Measurements from ENCODE around the gene ADRA2C. TPM values are rescaled to one million over a fixed set of nuclear protein-coding genes. Genes with fewer than 3 reads are reported as not detected.

The ADRA2C gene
- total RNA-seq, 5 donors from 2014 or later (not counting 1 experiment from before 2014, with no cell fraction given) = 0.16 to 0.18 TPM; not detected in 3

- Histone ChIP-seq H3K27ac (ENCODE audit: low read length) (no peak overlapping the region), H3K4me3 (ENCODE audit: control insufficient read depth in 1 of 2, extremely low read depth in 1 of 2, low read length in 1 of 2) (no peak overlapping the region), H3K27me3 (replicated peaks in 1 of 2; ENCODE audit: control insufficient read depth in 2 of 2, extremely low read depth in 1 of 2, insufficient read depth in 2 of 2, low read length in 1 of 2) (peaks cover 0 to 69% of the 10 kb centered on the region in 2 experiments), H3K36me3 (ENCODE audit: control insufficient read depth in 2 of 2, extremely low read depth in 1 of 2, insufficient read depth in 1 of 2, low read length in 1 of 2) (no peaks in the 10 kb centered on the region), H3K9me3 (no peaks in the 10 kb centered on the region), H3K4me1 (ENCODE audit: control insufficient read depth in 1 of 2, extremely low read depth in 1 of 2, insufficient read depth in 2 of 2, low read length in 2 of 2) (no peaks in the 10 kb centered on the region)
- no peaks in the 10 kb centered on the region for H3K4me1 Mint-ChIP-seq
- DNase-seq (no peak), ATAC-seq (replicated peaks in 1 of 4) (no peak)
- H3K36me3 Mint-ChIP-seq = no peaks in the 10 kb centered on the region
- H3K27me3 Mint-ChIP-seq = peaks cover 9 to 31% of the 10 kb centered on the region in 2 donors
- ChIA-PET CTCF (no interaction called here), POLR2A (no interaction called here)
- H3K27ac Mint-ChIP-seq = no peak overlapping the region
- 84% methylated on average over 5 of the region's 19 CpGs for WGBS (ENCODE audit: insufficient coverage)
- no peak overlapping the region for H3K4me3 Mint-ChIP-seq
- H3K9me3 Mint-ChIP-seq = no peaks in the 10 kb centered on the region
Measured at GRCh38 chr4:3753726-3754412, 12.3 kb upstream of the ADRA2C start.

GRCh38 chr4:3756343-3757059 lies 9.7 kb upstream of the ADRA2C start:
- ChIA-PET POLR2A (no interaction called here), CTCF (no interaction called here)
- Mint-ChIP-seq H3K4me1 (no peaks in the 10 kb centered on the region), H3K27me3 (peaks cover 6 to 16% of the 10 kb centered on the region in 2 donors), H3K9me3 (no peaks in the 10 kb centered on the region), H3K36me3 (no peaks in the 10 kb centered on the region), H3K27ac (no peak overlapping the region), H3K4me3 (no peak overlapping the region)
- H3K27ac ChIP-seq (ENCODE audit: low read length) = no peak overlapping the region
- no peak overlapping the region for H3K4me3 ChIP-seq (ENCODE audit: control insufficient read depth in 1 of 2, extremely low read depth in 1 of 2, low read length in 1 of 2)
- no peaks in the 10 kb centered on the region for H3K4me1 ChIP-seq (ENCODE audit: control insufficient read depth in 1 of 2, extremely low read depth in 1 of 2, insufficient read depth in 2 of 2, low read length in 2 of 2)
- WGBS (ENCODE audit: insufficient coverage) = 74% methylated on average over 8 of the region's 12 CpGs
- no peak for ATAC-seq (replicated peaks in 1 of 4)
- peaks cover 0 to 55% of the 10 kb centered on the region in 2 experiments for H3K27me3 ChIP-seq (replicated peaks in 1 of 2; ENCODE audit: control insufficient read depth in 2 of 2, extremely low read depth in 1 of 2, insufficient read depth in 2 of 2, low read length in 1 of 2)
- H3K36me3 ChIP-seq (ENCODE audit: control insufficient read depth in 2 of 2, extremely low read depth in 1 of 2, insufficient read depth in 1 of 2, low read length in 1 of 2) = no peaks in the 10 kb centered on the region
- no peak for DNase-seq
- no peaks in the 10 kb centered on the region for H3K9me3 ChIP-seq

GRCh38 chr4:3759236-3759635 lies 6.9 kb upstream of the ADRA2C start:
- Histone ChIP-seq H3K36me3 (ENCODE audit: control insufficient read depth in 2 of 2, extremely low read depth in 1 of 2, insufficient read depth in 1 of 2, low read length in 1 of 2) (no peaks in the 10 kb centered on the region), H3K4me1 (ENCODE audit: control insufficient read depth in 1 of 2, extremely low read depth in 1 of 2, insufficient read depth in 2 of 2, low read length in 2 of 2) (no peaks in the 10 kb centered on the region), H3K27ac (ENCODE audit: low read length) (no peak overlapping the region), H3K27me3 (replicated peaks in 1 of 2; ENCODE audit: control insufficient read depth in 2 of 2, extremely low read depth in 1 of 2, insufficient read depth in 2 of 2, low read length in 1 of 2) (peaks cover 0 to 45% of the 10 kb centered on the region in 2 experiments), H3K9me3 (no peaks in the 10 kb centered on the region), H3K4me3 (ENCODE audit: control insufficient read depth in 1 of 2, extremely low read depth in 1 of 2, low read length in 1 of 2) (no peak overlapping the region)
- Mint-ChIP-seq H3K4me1 (no peaks in the 10 kb centered on the region), H3K36me3 (no peaks in the 10 kb centered on the region), H3K4me3 (no peak overlapping the region), H3K27me3 (peaks cover 8 to 13% of the 10 kb centered on the region in 2 donors), H3K27ac (no peak overlapping the region), H3K9me3 (no peaks in the 10 kb centered on the region)
- ChIA-PET POLR2A (no interaction called here), CTCF (no interaction called here)
- 72% methylated on average over 15 of the region's 15 CpGs for WGBS (ENCODE audit: insufficient coverage)
- ATAC-seq (replicated peaks in 1 of 4) (no peak), DNase-seq (no peak)

- CTCF ChIA-PET = no interaction called here
Measured at GRCh38 chr4:3760346-3760745, 5.8 kb upstream of the ADRA2C start.

DNA sequence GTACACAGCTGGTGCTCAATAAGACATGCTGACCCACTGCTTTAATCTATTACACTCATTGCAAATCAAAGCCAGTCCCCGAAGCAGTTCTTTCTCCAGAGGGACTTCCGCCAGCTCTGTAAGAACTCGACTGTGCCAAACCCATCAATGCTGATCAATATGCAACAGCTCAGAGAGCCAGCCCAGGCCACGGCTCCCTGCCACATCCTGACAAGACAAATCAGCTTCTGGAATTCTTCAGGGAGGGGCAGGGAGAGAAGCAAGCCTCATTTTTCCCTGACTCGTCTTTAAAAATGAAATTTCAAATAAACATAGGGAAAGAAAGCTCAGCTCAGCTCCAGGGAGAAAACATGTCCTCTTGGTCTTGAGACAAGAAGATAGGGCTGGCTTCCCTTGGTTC lies 5.3 kb upstream of the ADRA2C start:
- WGBS (ENCODE audit: insufficient coverage) = 61% methylated on average over 4 of the region's 5 CpGs
- ChIA-PET POLR2A (no interaction called here), CTCF (no interaction called here)
- Mint-ChIP-seq H3K27me3 (peaks cover 6 to 16% of the 10 kb centered on the region in 2 donors), H3K4me3 (no peak overlapping the region), H3K4me1 (no peaks in the 10 kb centered on the region), H3K36me3 (no peaks in the 10 kb centered on the region), H3K9me3 (no peaks in the 10 kb centered on the region), H3K27ac (no peak overlapping the region)
- Histone ChIP-seq H3K27ac (ENCODE audit: low read length) (no peak overlapping the region), H3K9me3 (no peaks in the 10 kb centered on the region), H3K4me1 (ENCODE audit: control insufficient read depth in 1 of 2, extremely low read depth in 1 of 2, insufficient read depth in 2 of 2, low read length in 2 of 2) (no peaks in the 10 kb centered on the region), H3K4me3 (ENCODE audit: control insufficient read depth in 1 of 2, extremely low read depth in 1 of 2, low read length in 1 of 2) (no peak overlapping the region), H3K36me3 (ENCODE audit: control insufficient read depth in 2 of 2, extremely low read depth in 1 of 2, insufficient read depth in 1 of 2, low read length in 1 of 2) (no peaks in the 10 kb centered on the region), H3K27me3 (replicated peaks in 1 of 2; ENCODE audit: control insufficient read depth in 2 of 2, extremely low read depth in 1 of 2, insufficient read depth in 2 of 2, low read length in 1 of 2) (peaks cover 4 to 45% of the 10 kb centered on the region in 2 experiments)
- DNase-seq (no peak), ATAC-seq (replicated peaks in 1 of 4) (no peak)

More at GRCh38 chr4:3760346-3760745, 5.8 kb upstream of the ADRA2C start:
- no peak for DNase-seq
- H3K27me3 ChIP-seq (replicated peaks in 1 of 2; ENCODE audit: control insufficient read depth in 2 of 2, extremely low read depth in 1 of 2, insufficient read depth in 2 of 2, low read length in 1 of 2) = peaks cover 4 to 48% of the 10 kb centered on the region in 2 experiments
- no peak for ATAC-seq (replicated peaks in 1 of 4)
- no peaks in the 10 kb centered on the region for H3K36me3 Mint-ChIP-seq
- H3K27me3 Mint-ChIP-seq = peaks cover 6 to 16% of the 10 kb centered on the region in 2 donors
- no peak overlapping the region for H3K27ac ChIP-seq (ENCODE audit: low read length)
- no peaks in the 10 kb centered on the region for H3K9me3 Mint-ChIP-seq
- H3K4me3 ChIP-seq (ENCODE audit: control insufficient read depth in 1 of 2, extremely low read depth in 1 of 2, low read length in 1 of 2) = no peak overlapping the region
- H3K4me1 ChIP-seq (ENCODE audit: control insufficient read depth in 1 of 2, extremely low read depth in 1 of 2, insufficient read depth in 2 of 2, low read length in 2 of 2) = no peaks in the 10 kb centered on the region
- no peak overlapping the region for H3K4me3 Mint-ChIP-seq
- 82% methylated on average over 10 of the region's 10 CpGs for WGBS (ENCODE audit: insufficient coverage)
- H3K36me3 ChIP-seq (ENCODE audit: control insufficient read depth in 2 of 2, extremely low read depth in 1 of 2, insufficient read depth in 1 of 2, low read length in 1 of 2) = no peaks in the 10 kb centered on the region
- no peak overlapping the region for H3K27ac Mint-ChIP-seq
- POLR2A ChIA-PET = no interaction called here
- no peaks in the 10 kb centered on the region for H3K4me1 Mint-ChIP-seq
- H3K9me3 ChIP-seq = no peaks in the 10 kb centered on the region

DNA sequence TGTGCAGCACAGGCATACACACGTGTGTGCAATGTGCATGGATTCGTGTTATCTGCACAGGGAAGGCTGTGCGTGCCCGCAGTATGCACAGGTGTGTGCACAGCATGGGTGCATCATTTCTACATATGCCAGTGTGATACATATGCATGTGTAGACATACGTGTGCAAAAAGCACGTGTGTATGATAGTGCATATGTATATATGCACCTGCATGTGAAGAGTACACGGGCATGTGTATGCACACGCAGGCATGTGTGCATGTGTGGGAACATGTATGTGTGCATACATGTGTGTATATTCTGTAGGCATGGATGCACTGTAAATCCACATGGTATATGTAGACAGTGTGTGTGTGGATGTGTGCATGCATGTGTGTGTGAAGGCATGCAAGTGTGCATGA lies 3.9 kb upstream of the ADRA2C start:
- H3K27me3 Mint-ChIP-seq = peaks cover 6 to 21% of the 10 kb centered on the region in 2 donors
- H3K4me1 Mint-ChIP-seq = peaks cover 0 to 5% (median 5%) of the 10 kb centered on the region in 3 donors
- no peak for DNase-seq
- H3K4me3 Mint-ChIP-seq = no peak overlapping the region
- Histone ChIP-seq H3K4me3 (ENCODE audit: control insufficient read depth in 1 of 2, extremely low read depth in 1 of 2, low read length in 1 of 2) (no peak overlapping the region), H3K4me1 (ENCODE audit: control insufficient read depth in 1 of 2, extremely low read depth in 1 of 2, insufficient read depth in 2 of 2, low read length in 2 of 2) (no peaks in the 10 kb centered on the region), H3K27ac (ENCODE audit: low read length) (no peak overlapping the region), H3K36me3 (ENCODE audit: control insufficient read depth in 2 of 2, extremely low read depth in 1 of 2, insufficient read depth in 1 of 2, low read length in 1 of 2) (no peaks in the 10 kb centered on the region), H3K27me3 (replicated peaks in 1 of 2; ENCODE audit: control insufficient read depth in 2 of 2, extremely low read depth in 1 of 2, insufficient read depth in 2 of 2, low read length in 1 of 2) (peaks cover 4 to 45% of the 10 kb centered on the region in 2 experiments), H3K9me3 (no peaks in the 10 kb centered on the region)
- H3K27ac Mint-ChIP-seq = no peak overlapping the region
- no peaks in the 10 kb centered on the region for H3K9me3 Mint-ChIP-seq
- POLR2A ChIA-PET = no interaction called here
- no peak for ATAC-seq (replicated peaks in 1 of 4)
- H3K36me3 Mint-ChIP-seq = no peaks in the 10 kb centered on the region
- CTCF ChIA-PET = no interaction called here
- 76% methylated on average over 8 of the region's 8 CpGs for WGBS (ENCODE audit: insufficient coverage)

Measured in T-cell (primary cell).